CD4-positive, alpha-beta T cell treated with Interleukin-6 for 4 hours (primary cell): Measurements from ENCODE around the gene ANP32E.
"Not testable (repeated sequence)": the region's sequence is repeated elsewhere in the genome, so short reads cannot be mapped to it uniquely, and the experiment has no call there.

Experiments used
- DNase-seq: peaks from one replicate; pipeline ENCODE4 v3.0.0-alpha.2; 2020; ENCODE audit warnings: mixed read lengths

Gene ANP32E

DNA sequence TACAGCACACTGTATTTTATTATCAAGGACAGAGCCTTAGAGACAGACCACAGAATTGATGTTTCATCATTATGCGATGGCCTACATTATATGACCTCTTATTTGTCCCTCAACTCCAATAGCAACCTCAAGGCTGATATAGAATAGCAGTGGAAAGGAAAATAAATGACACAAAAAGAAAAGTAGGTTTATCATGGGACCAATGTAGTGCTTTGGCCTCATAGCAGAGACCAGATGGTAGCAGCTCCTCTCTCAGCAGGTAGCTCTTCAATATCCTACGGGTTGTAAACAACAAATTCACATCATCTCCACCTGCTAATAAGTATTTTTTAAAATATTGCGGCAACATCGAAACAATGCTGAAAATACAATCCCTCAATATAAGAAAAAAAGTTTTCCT is 25.2 kb downstream of the ANP32E start:
- DNase-seq, result no peak

DNA sequence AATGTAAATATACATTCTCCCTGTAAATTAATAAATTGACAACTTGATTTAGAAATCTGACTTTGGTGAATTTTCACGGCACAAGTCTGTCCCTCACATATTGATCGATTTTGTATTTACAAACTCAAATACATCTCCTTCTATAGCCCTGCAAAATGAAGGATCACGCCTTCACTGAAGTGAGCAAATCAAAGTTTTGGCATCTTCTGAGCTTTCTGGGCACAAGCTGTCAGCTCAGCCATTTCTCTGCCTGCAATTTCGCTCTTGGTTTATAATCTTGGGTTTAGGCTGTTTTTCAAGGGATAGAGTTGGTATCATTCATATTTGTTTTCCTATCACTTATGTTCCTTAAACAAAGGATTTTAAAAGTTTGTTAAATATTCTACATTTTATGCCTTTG is 25.8 kb downstream of the ANP32E start:
- DNase-seq, result no peak

DNA sequence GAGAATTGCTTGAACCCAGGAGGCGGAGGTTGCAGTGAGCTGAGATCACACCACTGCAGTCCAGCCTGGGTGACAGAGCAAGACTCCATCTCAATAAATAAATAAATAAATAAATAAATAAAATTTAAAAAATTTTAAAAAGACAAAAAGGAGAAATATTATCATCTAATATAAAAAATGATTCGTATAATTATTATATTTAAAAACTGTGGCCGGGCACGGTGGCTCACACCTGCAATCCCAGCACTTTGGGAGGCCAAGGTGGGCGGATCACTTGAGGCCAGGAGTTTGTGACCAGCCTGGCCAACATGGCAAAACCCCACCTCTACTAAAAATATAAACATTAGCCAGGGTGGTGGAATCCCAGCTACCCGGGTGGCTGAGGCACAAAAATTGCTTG is 27.5 kb downstream of the ANP32E start:
- DNase-seq, result not testable (repeated sequence)

DNA sequence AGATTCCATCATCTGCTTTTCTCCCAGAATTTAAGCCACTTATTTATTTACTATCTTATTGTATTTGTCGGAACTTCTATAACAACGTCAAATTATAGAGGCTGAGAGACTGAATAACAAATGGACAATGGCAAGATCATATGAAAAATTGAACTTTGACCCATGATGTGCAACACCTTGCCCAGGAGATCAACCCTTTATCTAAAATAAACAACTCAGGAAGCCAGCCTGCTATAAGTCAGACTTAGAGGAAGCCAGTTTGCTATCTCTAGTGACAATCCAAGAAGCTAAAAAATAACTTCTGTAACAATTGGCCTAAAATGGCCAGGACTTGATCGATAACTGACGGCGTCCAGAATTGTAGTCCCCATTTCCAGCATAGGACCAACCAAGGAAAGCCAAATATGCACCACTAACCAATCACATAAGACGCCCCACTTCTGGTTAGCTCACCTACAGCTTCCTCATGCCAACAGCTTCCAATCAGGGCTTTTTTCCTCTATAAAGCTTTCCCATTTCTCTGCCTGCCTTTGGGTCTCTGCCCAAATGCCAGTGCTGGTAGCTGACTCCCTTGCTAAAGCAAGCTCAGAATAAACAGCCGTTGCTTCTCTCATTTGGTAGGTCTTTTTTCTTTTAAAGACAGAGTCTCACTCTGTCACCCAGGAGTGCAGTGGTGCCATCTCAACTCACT is 28.5 kb downstream of the ANP32E start:
- no peak for DNase-seq

DNA sequence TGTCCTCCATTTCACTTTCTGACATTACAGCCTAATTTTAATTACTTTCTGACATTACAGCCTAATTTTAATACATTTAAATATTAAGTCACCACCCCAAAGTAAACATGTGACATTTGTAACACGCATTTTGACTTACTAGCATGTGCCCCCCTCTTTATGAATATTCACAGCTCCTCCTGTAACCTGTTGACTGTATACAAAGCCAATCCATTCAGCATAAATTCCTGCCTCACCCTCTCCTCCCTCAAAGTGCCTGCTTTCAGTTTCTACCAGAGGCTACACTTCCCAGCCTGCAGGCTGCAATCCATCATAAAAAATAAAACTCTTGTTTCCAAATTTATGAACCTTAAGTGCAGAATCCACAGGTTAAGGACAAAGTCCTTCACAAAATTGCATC is 39.5 kb downstream of the ANP32E start:
- DNase-seq, result no peak

DNA sequence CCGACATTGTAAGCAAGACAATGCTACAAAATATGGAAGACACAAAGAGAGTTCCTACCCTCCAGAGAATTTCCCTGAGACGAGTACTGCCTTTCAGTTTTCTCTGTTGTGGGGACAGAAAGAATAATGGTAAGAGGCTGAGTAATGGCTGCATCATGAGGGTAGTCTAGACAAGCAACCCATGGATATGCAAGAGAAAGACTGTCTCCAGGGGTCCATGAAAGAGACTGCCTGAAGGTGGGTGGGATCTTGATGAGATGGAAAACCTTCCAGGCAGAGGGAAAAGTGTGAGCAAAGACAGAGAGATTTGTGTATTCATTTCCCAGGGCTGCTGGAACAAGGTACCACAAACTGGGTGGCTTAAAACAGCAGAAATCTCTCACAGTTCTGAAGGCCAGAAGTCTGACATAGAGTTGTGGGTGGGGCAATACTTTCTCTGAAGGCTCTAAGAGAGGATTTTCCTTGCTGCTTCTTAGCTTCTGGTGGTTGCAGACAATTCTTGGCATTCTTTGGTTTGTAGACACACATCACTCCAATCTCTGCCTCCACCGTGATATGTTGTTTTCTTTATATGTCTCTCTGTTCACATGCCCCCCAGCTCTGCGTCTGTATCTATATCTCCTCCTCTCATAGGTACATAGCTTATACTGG is 41.4 kb downstream of the ANP32E start:
- no peak for DNase-seq

DNA sequence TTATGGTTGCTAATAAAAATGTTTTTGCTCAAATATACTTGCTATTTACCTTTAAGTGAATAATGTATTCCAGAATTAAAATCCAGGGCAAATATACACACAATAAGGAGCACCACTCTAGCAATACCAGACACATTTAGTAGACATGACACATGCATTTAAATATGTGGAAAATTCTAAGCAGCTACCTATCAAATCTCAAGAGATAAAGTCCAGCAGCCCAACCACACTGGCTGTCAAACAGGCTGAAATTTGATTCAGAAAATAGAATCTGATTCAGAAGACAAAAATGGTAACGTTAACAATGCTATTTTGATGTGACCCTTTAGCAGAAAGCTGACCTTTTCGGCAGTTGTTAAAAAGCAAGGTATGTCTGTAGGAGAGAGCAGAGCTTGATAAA is 43.9 kb downstream of the ANP32E start:
- no peak for DNase-seq

DNA sequence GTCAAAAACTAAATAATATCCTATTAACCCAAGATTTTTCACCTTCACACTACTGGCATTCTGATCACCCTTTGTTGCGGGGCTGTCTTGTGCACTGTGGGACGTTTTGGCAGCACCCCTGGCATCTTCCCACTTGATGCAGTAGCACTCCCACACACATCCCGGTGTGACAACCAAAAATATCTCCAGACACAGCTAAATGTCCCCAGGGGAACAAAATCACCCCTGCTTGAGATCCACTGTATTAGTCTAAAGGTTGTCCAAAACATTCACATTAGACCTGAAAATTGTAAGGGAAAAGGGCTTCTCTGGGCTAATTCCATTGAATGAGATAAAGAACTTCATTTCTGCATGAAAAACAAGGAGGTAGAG is 48.4 kb downstream of the ANP32E start:
- no peak for DNase-seq

DNA sequence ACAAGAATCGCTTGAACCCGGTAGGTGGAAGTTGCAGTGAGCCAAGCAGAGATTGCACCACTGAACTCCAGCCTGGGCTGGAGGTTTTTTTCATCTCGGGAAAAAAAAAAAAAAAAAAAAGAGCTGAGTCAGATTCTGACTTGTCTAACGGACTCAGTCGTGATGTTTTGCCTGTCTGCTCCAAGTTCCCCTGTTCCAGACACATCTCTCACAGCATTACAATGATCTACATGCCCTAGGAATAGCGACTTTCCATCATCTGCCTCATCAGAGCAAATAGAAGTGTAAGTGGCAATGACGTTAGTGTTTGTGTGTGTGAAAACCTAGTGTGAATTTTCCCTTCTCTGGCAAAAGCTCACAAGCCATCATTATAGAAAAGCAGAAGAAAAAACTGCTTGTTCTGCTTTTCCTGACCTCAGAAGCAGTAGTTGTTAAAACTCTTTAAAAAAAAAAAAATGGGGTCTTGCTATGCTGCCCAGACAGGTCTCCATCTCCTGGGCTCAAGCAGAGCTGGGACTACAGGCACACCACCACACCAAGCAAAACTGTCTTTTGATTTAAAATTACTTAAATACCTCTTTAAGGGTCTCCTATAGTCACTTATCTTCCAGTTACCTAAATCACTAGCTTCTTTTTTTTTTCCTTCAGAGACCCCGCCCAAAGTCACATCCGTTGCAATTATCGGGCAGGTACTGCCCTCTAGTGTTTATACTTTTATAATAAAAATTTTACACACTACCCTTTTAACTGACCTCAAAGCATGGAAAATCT is 48.9 kb downstream of the ANP32E start:
- peak; percentile 41 for DNase-seq

DNA sequence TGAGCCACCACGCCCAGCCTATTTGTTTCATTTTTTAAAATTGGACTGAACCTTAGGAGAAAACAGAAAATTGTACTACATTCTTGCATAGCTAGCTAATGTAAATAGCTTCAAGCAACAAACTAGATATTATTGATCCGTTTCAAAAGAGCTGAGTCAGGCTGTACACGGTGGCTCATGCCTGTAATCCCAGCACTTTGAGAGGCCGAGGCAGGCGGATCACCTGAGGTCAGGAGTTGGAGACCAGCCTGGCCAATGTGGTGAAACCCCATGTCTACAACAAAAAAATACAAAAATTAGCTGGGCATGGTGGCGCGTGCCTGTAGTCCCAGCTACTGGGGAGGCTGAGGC is 49.5 kb downstream of the ANP32E start:
- DNase-seq, result not testable (repeated sequence)

DNA sequence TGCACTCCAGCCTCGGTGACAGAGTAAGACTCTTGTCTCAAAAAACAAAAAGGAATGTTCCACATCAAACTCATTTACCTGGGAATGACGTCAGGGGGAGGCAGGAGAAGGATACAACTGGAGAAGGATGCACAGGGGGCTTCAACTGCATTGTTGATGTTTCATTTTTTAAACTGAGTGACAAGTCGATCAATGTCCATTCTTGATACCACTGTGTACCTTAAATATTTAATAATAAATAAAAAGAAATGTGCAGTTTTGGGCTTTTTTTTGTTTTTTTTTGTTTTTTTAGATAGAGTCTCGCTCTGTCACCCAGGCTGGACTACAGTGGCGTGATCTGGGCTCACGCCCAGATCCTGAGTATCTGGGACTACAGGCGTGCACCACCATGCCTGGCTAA is 50.4 kb downstream of the ANP32E start:
- DNase-seq, result no peak

DNA sequence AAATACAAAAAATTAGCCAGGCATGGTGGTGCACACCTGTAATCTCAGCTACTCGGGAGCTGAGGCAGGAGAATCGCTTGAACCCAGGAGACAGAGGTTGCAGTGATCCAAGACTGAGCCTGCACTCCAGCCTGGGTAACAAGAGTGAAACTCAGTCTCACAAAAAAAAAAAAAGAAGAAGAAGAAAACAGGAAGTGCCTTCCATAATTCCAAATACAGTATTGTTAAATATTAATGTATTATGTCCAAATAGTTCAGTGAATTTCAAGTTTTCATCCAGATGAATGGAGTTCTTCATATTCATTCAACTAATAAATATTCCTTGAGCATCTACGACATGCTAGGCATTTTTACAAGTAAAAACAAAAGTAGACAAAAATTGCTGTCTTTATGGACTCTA is 52.9 kb downstream of the ANP32E start:
- no peak for DNase-seq

DNA sequence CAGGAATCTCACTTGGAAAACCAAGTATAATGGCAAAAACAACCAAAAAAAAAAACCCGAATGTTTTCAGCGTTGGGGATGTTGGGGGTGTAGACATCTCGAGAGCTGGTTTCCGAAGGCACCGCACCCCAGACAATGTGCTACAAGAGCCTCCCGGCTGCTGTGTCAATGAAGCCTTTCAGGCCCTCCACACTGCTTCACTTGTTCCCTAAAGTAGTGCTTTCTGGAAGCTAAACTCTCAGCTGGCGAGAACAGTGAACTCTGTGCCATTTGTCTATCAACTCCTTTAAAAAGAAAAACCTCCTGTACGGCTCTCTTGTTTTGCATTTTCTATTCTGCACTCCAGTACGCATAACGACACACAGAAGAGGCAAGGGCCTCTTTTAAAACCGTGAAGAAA is 53.7 kb downstream of the ANP32E start:
- no peak for DNase-seq

DNA sequence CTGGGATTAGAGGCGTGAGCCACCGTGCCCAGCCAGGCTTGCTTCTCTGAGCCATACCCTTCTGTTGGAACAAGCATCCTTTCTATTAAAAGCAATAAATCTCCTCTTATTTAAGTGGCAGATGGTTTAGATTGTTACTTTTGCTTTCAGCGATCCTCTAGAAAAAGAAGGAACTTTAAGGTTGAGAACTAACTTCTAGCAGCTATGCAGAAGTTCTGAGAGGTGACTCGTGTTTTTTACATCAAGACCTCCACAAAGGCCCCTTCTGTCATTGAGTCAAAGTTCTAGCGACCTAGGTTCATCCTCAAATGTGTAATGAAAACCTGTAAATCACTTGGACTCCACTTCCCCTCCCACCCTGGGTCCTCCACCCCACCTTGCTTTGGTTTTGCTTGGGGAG is 55.4 kb downstream of the ANP32E start:
- no peak for DNase-seq

DNA sequence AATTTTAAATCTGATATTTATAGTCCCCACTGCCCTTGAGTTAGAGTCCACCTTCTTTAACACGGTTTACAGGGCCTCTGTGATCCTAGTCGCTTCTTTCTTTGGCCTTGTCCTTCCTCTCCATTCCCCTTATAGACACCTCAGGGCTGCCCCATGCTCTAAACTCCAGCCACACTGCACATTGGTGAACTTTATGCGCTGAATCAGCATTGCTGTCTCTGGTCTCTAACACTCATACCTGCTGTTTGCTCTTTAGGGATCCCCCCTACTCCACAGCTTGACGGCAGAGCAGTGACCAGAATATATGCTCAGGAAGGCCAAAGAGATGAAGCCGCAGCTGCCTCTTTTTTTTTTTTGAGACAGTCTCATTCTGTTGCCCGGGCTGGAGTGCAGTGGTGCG is 56.0 kb downstream of the ANP32E start:
- DNase-seq, result no peak

DNA sequence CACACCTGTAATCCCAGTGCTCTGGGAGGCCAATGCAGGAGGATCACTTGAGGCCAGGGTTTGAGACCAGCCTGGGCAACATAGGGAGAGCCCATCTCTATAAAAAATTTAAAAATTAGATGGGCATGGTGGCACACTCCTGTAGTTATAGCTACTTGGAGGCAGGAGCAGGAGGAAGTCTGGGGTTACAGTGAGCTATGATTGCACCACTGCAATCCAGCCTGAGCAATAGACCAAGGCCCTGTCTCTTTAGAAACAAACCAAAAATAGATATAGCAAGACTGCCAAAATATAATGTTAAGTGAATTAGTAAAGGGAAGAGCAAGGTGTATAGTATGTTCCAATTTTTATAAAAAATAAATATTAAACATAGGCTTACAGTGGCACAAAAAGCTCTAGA is 57.4 kb downstream of the ANP32E start:
- DNase-seq, result no peak

DNA sequence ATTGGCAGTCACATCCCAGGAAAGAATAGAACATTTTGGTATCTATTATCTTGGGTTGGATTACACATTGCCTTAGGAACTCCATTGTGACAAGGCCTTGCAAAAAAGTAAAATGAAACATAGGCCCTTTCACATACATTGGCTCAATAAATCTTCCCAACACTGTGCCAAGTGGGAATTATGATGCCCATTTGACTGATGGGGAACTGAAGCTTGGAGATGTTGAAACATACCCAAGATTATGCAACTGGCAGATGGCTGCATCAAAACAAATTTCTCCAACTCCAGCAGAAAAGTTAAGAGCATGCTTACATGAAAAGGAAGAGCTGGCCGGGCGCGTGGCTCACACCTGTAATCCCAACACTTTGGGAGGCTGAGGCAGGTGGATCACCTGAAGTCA is 59.3 kb downstream of the ANP32E start:
- DNase-seq, result no peak

DNA sequence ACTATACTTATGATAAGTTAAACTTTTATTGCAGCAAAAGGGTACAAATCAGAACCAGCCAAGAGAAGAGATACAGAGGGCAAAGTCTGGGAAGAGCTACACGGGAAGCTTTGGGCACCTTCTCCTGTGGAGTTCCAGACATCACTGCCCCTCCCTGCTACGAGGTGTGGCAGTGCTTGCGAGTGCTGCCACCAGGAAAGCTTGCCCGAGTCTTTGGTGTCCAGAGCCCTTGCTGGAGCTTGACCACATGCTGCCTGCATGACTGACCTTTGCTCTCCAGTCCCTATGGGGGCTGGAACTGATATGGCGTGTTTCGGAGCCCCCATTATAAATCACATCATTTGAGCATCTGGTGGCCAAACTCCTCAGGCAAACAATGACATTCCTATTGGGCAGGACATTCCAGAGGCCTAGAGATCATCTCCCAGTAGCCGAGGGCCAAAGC is 62.7 kb downstream of the ANP32E start:
- no peak for DNase-seq

DNA sequence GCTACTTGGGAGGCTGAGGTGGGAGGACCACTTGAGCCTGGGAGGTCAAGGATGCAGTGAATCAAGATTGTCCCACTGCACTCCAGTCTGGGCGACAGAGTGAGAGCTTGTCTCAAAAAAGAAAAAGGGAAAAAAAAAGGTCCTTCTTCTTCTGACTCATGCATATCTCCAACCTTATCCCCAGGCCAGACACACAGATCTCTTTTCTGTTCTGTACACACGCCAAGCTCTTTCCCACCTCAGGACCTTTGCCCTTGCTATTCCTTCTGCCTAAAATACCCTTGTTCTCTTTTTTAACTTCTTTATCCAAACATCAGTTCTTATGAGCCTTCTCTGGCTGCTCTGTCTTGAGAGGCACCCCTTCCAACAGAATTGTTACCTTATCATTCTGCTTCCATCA is 64.1 kb downstream of the ANP32E start:
- DNase-seq, result no peak

DNA sequence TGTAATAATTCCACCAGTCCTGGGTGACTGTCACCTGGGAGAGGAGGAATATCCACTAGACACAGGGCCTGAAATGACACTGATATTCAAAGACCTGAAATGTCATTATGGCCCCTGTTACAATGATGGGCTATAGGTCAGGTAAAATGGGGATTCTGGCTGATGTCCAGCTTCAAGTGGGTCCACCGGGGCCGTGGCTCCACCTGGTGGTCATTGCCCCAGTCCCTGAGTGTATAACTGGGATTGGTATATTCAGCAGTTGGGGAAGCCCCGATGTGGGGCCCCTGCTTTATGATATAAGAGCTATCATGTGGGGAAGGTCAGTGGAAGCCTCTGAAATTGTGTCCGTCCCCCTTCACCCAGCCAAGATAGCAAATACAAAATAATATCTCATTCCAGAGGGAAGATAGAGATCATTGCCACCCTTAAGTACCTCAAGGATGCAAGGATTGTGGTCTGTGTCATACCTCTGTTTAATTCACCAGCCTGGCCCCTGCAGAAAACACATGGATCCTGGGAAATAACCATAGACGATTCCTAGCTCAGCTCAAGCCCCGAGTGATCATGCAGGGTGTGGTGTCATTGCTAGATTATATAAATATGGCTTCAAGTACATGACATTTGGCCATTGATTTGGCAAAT is 66.8 kb downstream of the ANP32E start:
- peak; percentile 68 for DNase-seq
